Caco-2 (cell line): ENCODE measurements around the gene SLC6A5. TPM values are rescaled to one million over a fixed set of nuclear protein-coding genes. Genes with fewer than 3 reads are reported as not detected.

Experiments
- BruUV-seq: library from RNA; stranded (reverse); fragments of 400-500 nt; replicated peaks from 2 replicates; lab custom pipeline; 2021; lab: Mats Ljungman, UMichigan
- CTCF ChIA-PET: fragments of 300-600 bp; sonication (Branson Sonifier 250); formaldehyde crosslinking; loops from one replicate; lab custom pipeline; 2022; ENCODE audit warnings: antibody characterized with exemption; lab: Charles Lee
- POLR2A ChIA-PET: fragments of 300-600 bp; sonication (Branson Sonifier 250); formaldehyde crosslinking; loops from one replicate; lab custom pipeline; 2022; ENCODE audit warnings: antibody characterized with exemption; lab: Charles Lee
- DNase-seq, 2 experiments: peaks; one replicate each; pipeline versions ENCODE4 v3.0.0 to v3.0.0-alpha.2; 2020 to 2022
- H3K27me3 ChIP-seq: replicated peaks from 2 replicates; pipeline ENCODE4 v1.6.0; 2011; ENCODE audit warnings: low read length; ENCODE audit not compliant: control insufficient read depth, insufficient read depth
- H3K36me3 ChIP-seq: 2 replicates; pipeline ENCODE4 v1.5.1; 2011; ENCODE audit warnings: low read length; ENCODE audit not compliant: control insufficient read depth, insufficient read depth
- H3K4me1 ChIP-seq: fragments of 250-450 bp; sonication (Bioruptor Pico); 2 replicates; pipeline ENCODE4 v1.5.1; 2020; ENCODE audit warnings: mild to moderate bottlenecking
- H3K4me3 ChIP-seq: 2 replicates; pipeline ENCODE4 v1.5.1; 2011; ENCODE audit warnings: low read depth, mild to moderate bottlenecking, control low read depth, low read length
- H3K9me3 ChIP-seq: fragments of 250-450 bp; sonication (Bioruptor Pico); 2 replicates; pipeline ENCODE4 v1.5.1; 2020; ENCODE audit warnings: mild to moderate bottlenecking, moderate library complexity
- H3K27ac Mint-ChIP-seq: one replicate; pipeline ENCODE4 v1.8.0; 2022; ENCODE audit warnings: mixed read lengths; ENCODE audit not compliant: unreplicated experiment
- H3K27me3 Mint-ChIP-seq: one replicate; pipeline ENCODE4 v1.8.0; 2022; ENCODE audit warnings: mixed read lengths; ENCODE audit not compliant: insufficient read depth, unreplicated experiment
- H3K36me3 Mint-ChIP-seq: one replicate; pipeline ENCODE4 v1.8.0; 2022; ENCODE audit warnings: mild to moderate bottlenecking, mixed read lengths; ENCODE audit not compliant: insufficient read depth, unreplicated experiment
- H3K4me1 Mint-ChIP-seq: one replicate; pipeline ENCODE4 v1.8.0; 2022; ENCODE audit warnings: low read depth, mixed read lengths; ENCODE audit not compliant: unreplicated experiment
- H3K4me3 Mint-ChIP-seq: one replicate; pipeline ENCODE4 v1.8.0; 2022; ENCODE audit warnings: mild to moderate bottlenecking, moderate library complexity, mixed read lengths; ENCODE audit not compliant: unreplicated experiment
- H3K9me3 Mint-ChIP-seq: one replicate; pipeline ENCODE4 v1.8.0; 2022; ENCODE audit warnings: mixed read lengths; ENCODE audit not compliant: unreplicated experiment
- CTCF ChIP-seq, 2 experiments: fragments of 200-600 bp in 1 of 2; IDR thresholded peaks; 1 replicate in 1 of 2; 2 replicates in 1 of 2; pipeline versions ENCODE4 v1.5.1 to v1.8.0; 2011 to 2022; ENCODE audit warnings: antibody characterized with exemption in 1 of 2, control low read depth in 1 of 2, inconsistent platforms in 1 of 2, low read depth in 1 of 2, low read length in 1 of 2, mild to moderate bottlenecking in 1 of 2, moderate library complexity in 1 of 2; ENCODE audit not compliant: insufficient read depth in 1 of 2, severe bottlenecking in 1 of 2, unreplicated experiment in 1 of 2
- intact Hi-C: fragments of 100-400 bp; cut with micrococcal nuclease; formaldehyde crosslinking; loops from one replicate; pipeline ENCODE4 v1.10.0; 2022; ENCODE audit not compliant: unreplicated experiment
- total RNA-seq: library from RNA; stranded (reverse); gene quantifications from 2 replicates; pipeline ENCODE4 v1.2.3, GENCODE V29; 2022

Gene SLC6A5
- total RNA-seq, 1 experiment from 2014 or later: not detected

- Histone ChIP-seq H3K4me1 (no peaks in the 10 kb centered on the region), H3K36me3 (no peaks in the 10 kb centered on the region), H3K9me3 (no peaks in the 10 kb centered on the region), H3K27me3 (no peaks in the 10 kb centered on the region), H3K4me3 (no peak overlapping the region)
- Mint-ChIP-seq H3K27me3 (peaks cover 5% of the 10 kb centered on the region), H3K9me3 (no peaks in the 10 kb centered on the region), H3K4me1 (no peaks in the 10 kb centered on the region), H3K4me3 (no peak overlapping the region), H3K27ac (no peak overlapping the region), H3K36me3 (no peaks in the 10 kb centered on the region)
- no TSS peak for BruUV-seq
- no peak for TF ChIP-seq CTCF (IDR thresholded peaks at IDR 0.05; ENCODE audit: insufficient read depth in 1 of 2, low read depth in 1 of 2, low read length in 1 of 2, severe bottlenecking in 1 of 2, unreplicated experiment in 1 of 2)
- CTCF ChIA-PET: no interaction called here
- no peak for DNase-seq
- intact Hi-C loops: no loop called here
- POLR2A ChIA-PET: no interaction called here
Observed at GRCh38 chr11:20584093-20584774, 15.2 kb upstream of the SLC6A5 start.

GRCh38 chr11:20589796-20590195, 9.6 kb upstream of the SLC6A5 start:
- no peak for DNase-seq
- H3K9me3 Mint-ChIP-seq: no peaks in the 10 kb centered on the region
- Histone ChIP-seq H3K27me3 (no peaks in the 10 kb centered on the region), H3K9me3 (no peaks in the 10 kb centered on the region), H3K4me3 (no peak overlapping the region), H3K4me1 (no peaks in the 10 kb centered on the region), H3K36me3 (no peaks in the 10 kb centered on the region)
- no peak overlapping the region for H3K27ac Mint-ChIP-seq
- CTCF ChIA-PET: interaction anchor here (1.0 kb wide), 1 partner anchor 60 kb away, joined by 3 read pairs; no protein-coding TSS in a partner anchor
- POLR2A ChIA-PET: no interaction called here
- H3K4me1 Mint-ChIP-seq: no peaks in the 10 kb centered on the region
- no peaks in the 10 kb centered on the region for H3K36me3 Mint-ChIP-seq
- TF ChIP-seq CTCF (IDR thresholded peaks at IDR 0.05; ENCODE audit: insufficient read depth in 1 of 2, low read depth in 1 of 2, low read length in 1 of 2, severe bottlenecking in 1 of 2, unreplicated experiment in 1 of 2): no peak
- intact Hi-C loops: no loop called here
- no TSS peak for BruUV-seq
- peaks cover 18% of the 10 kb centered on the region for H3K27me3 Mint-ChIP-seq
- H3K4me3 Mint-ChIP-seq: no peak overlapping the region

GRCh38 chr11:20590381-20590780, 9.0 kb upstream of the SLC6A5 start:
- intact Hi-C loops: no loop called here
- Mint-ChIP-seq H3K27ac (no peak overlapping the region), H3K4me1 (no peaks in the 10 kb centered on the region), H3K9me3 (no peaks in the 10 kb centered on the region), H3K36me3 (no peaks in the 10 kb centered on the region), H3K4me3 (no peak overlapping the region), H3K27me3 (peaks cover 18% of the 10 kb centered on the region)
- ChIA-PET CTCF (no interaction called here), POLR2A (no interaction called here)
- H3K27me3 ChIP-seq: no peaks in the 10 kb centered on the region
- BruUV-seq: no TSS peak
- TF ChIP-seq CTCF (IDR thresholded peaks at IDR 0.05; ENCODE audit: insufficient read depth in 1 of 2, low read depth in 1 of 2, low read length in 1 of 2, severe bottlenecking in 1 of 2, unreplicated experiment in 1 of 2): no peak
- H3K9me3 ChIP-seq: no peaks in the 10 kb centered on the region
- H3K36me3 ChIP-seq: no peaks in the 10 kb centered on the region
- no peak overlapping the region for H3K4me3 ChIP-seq
- DNase-seq: no peak
- H3K4me1 ChIP-seq: no peaks in the 10 kb centered on the region
